Activated gamma-delta T cell treated with anti-CD3 and anti-CD28 coated beads, Interleukin-2, amount 50 U/mL, for 16 hours (primary cell): ENCODE measurements around the gene C2orf15.
"Not testable (repeated sequence)": the region's sequence is repeated elsewhere in the genome, so short reads cannot be mapped to it uniquely, and the experiment has no call there.

ENCODE experiments used
- DNase-seq: peaks from one replicate; pipeline ENCODE4 v3.0.0-alpha.2; 2020; ENCODE audit warnings: low read depth

C2orf15 gene

GRCh38 chr2:99166218-99166617 lies 24.7 kb downstream of the C2orf15 start:
- no peak for DNase-seq

DNA sequence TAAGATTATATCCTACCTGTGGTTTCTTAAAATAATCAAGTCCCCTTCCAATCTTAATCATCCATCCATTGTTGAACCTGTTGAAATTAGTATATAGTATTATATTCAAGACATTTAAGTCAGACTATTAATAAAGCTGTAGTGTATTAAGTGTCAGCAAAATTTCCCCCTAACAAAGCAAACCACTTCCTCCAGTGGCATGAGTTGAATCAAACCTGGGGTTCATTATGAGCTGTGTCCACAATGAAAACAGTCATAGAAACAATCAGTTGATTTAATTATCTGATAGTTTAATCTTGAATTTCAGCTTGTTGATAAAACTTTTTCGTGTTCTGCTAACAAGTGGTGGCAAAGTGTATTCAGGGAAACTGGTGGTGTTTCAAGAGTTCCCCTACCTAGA lies 28.0 kb downstream of the C2orf15 start:
- DNase-seq = no peak

DNA sequence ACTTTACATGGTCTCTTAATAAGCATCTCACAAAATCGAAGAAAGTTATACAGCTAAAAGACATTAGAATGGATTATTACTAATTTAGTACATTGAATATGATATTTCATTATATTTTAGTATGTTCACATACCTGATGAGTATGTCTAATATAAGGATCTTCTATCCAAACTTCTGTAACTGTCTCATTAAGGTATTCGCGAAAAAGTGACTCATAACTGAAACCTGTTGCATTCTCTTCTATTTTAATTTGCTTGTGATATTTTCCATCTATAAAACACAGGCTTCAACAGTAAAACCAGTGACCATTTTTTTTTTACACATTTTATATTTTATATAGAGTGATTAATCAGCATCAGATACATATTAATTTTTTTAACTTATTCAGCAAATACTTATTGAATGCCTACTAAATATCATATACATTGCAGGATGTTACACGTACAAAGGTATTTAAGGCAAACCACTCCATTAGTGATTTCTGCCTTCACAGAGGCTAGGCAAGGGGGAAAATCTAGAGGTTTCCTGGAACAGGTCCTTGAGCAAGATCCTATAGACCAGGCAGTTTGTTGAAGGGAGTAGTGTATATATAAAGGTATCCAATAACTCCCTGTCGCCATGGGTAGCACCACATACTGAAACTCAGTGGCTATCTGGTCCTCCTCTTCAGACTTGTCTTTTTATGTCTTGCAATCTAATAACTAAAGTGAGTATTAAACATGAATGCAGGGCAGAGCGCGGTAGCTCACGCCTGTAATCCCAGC lies 30.1 kb downstream of the C2orf15 start:
- no peak for DNase-seq

DNA sequence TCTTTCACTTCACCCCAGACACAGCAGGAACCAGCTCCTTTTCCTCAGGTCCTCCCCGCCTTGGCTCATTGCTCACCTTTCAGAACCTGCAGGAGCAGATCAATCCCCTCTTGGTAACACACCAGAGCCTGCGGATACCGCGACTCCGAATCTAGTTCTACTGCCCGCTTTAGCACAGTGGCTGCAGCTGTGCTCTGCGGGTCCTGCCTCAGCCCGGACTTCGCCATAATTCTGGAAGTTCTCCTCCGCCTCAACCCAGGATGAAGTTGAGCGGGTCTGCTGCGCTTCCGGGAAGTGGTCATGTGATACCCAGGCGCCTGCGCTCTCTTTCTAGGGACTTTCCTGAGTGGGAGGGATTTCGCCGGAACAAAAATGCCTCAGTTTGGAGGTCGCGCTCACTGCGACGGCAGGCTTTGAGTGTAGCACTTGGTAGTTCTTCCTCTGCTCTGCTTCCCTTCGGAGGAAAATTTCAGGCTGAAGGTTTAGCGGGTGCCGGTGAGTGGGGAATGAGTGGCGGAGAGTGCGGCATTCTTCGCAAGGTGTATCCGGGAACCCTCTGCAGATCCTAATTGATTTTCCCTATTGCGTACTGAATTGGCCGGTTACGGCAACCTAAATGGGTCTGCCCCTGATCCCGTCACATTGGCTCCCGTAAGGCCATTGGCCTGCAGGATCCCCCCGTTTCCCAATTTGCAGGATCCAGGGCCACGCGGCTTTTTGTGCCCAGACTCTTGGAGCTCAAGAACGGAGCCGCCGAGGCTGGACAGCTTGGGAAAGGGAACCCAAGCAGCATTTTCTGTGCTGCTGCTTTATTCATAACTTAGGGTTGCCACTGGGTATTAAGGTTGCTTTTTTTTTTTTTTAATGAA lies 39.5 kb downstream of the C2orf15 start, which contains the start of the genes MITD1 and MRPL30:
Gene MITD1, minus strand, starts transcription at position 304 of the 869 bp plus-strand sequence. Its CDS starts 77 bp downstream, at position 227.
Gene MRPL30, plus strand, starts transcription at position 430 of the 869 bp plus-strand sequence. CDS start 5,020 bp downstream, outside the sequence.
- peak; percentile 82 for DNase-seq

DNA sequence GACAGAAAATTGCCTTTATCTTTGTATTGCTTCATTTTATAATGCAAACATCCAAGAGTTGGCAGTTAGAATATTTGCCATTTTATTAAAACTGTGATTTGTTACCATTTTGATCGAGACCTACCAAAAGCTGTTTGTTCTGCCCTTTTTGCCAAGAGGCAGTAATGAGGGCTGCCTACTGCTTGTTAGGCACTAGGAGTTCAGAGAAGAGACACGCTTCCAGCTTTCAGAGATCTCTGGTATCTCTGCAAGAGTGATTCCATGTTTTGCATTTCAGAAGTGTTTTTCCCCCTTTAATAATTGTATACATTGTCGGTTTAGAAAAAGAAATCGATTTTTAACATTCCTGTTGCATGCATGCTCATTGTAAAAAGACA lies 40.1 kb downstream of the C2orf15 start:
- no peak for DNase-seq

- no peak for DNase-seq
Observed at GRCh38 chr2:99183025-99183424, 41.5 kb downstream of the C2orf15 start.

DNA sequence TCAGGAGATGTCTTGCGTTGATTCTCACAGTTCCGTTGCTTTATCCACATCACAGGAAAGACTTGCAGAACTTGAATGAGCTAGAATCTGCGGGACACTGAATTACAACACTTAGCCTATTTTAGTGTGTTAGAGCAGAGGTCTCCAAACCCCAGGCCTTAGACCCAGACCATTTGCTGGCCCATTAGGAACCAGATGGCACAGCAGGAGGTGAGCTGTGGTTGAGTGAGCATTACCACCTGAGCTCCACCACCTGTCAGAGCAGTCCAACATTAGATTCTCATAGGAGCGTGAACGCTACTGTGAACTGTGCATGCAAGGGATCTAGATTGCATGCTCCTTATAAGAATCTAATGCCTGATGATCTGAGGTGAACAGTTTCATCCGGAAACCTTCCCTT lies 43.3 kb downstream of the C2orf15 start:
- no peak for DNase-seq

- no peak for DNase-seq
Observed at GRCh38 chr2:99187011-99187410, 45.5 kb downstream of the C2orf15 start.

- no peak for DNase-seq
Observed at GRCh38 chr2:99188357-99188756, 46.9 kb downstream of the C2orf15 start.

- no peak for DNase-seq
Observed at GRCh38 chr2:99190548-99190947, 49.0 kb downstream of the C2orf15 start.

DNA sequence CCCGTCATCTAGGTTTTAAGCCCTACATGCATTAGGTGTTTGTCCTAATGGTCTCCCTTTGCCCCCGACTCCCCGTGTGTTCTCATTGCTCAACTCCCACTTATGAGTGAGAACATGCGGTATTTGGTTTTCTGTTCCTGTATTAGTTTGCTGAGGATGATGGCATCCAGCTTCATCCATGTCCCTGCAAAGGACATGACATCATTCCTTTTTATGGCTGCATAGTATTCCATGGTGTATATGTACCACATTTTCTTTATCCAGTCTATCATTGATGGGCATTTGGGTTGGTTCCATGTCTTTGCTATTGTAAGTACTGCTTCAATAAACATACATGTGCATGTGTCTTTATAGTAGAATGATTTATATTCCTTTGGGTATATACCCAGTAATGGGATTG lies 50.9 kb downstream of the C2orf15 start:
- DNase-seq = not testable (repeated sequence)

GRCh38 chr2:99198103-99198841 lies 56.8 kb downstream of the C2orf15 start:
- DNase-seq = no peak

GRCh38 chr2:99200076-99200800 lies 58.7 kb downstream of the C2orf15 start:
- DNase-seq = no peak
